ENCODE results near the gene KANSL1L.

- TF ChIP-seq POLR2A (IDR thresholded peaks at IDR 0.05; ENCODE audit: low read depth): no peak
- TF ChIP-seq CTCF (IDR thresholded peaks at IDR 0.05): no peak
- no peak for TF ChIP-seq EP300 (IDR thresholded peaks at IDR 0.05)
Observed at GRCh38 chr2:210128961-210129360, 42.2 kb downstream of the KANSL1L start.
